Muscle layer of duodenum (tissue), 2 donors: Measurements from ENCODE around the gene TUT7.
A peak's percentile ranks its signal among the peaks of the same experiment; 100 is the strongest.
"Not testable (repeated sequence)": the region's sequence is repeated elsewhere in the genome, so short reads cannot be mapped to it uniquely, and the experiment has no call there.

ENCODE experiments used
- H3K27ac ChIP-seq: one replicate; pipeline ENCODE4 v1.7.0; 2013; ENCODE audit warnings: mild to moderate bottlenecking, low read length
- H3K27me3 ChIP-seq: one replicate; pipeline ENCODE4 v1.7.0; 2013; ENCODE audit warnings: low read depth, mild to moderate bottlenecking, control low read depth, low read length
- H3K36me3 ChIP-seq, 2 donors: one replicate each; pipeline ENCODE4 v1.7.0; 2013; ENCODE audit warnings: low read length in 2 of 2, control low read depth in 1 of 2, mild to moderate bottlenecking in 1 of 2; ENCODE audit not compliant: insufficient read depth in 2 of 2, control insufficient read depth in 1 of 2
- H3K4me1 ChIP-seq, 2 donors: one replicate each; pipeline ENCODE4 v1.7.0; 2013; ENCODE audit warnings: low read length in 2 of 2, mild to moderate bottlenecking in 2 of 2, control low read depth in 1 of 2, moderate library complexity in 1 of 2; ENCODE audit not compliant: insufficient read depth in 2 of 2, control insufficient read depth in 1 of 2
- H3K4me3 ChIP-seq, 2 donors: one replicate each; pipeline ENCODE4 v1.7.0; 2013; ENCODE audit warnings: low read length in 2 of 2, low read depth in 1 of 2, mild to moderate bottlenecking in 1 of 2
- H3K9me3 ChIP-seq, 2 donors: one replicate each; pipeline ENCODE4 v1.7.0; 2013; ENCODE audit warnings: low read length in 2 of 2, control low read depth in 1 of 2, mild to moderate bottlenecking in 1 of 2; ENCODE audit not compliant: control insufficient read depth in 1 of 2
- donor health status: healthy.

The TUT7 gene, protein sequence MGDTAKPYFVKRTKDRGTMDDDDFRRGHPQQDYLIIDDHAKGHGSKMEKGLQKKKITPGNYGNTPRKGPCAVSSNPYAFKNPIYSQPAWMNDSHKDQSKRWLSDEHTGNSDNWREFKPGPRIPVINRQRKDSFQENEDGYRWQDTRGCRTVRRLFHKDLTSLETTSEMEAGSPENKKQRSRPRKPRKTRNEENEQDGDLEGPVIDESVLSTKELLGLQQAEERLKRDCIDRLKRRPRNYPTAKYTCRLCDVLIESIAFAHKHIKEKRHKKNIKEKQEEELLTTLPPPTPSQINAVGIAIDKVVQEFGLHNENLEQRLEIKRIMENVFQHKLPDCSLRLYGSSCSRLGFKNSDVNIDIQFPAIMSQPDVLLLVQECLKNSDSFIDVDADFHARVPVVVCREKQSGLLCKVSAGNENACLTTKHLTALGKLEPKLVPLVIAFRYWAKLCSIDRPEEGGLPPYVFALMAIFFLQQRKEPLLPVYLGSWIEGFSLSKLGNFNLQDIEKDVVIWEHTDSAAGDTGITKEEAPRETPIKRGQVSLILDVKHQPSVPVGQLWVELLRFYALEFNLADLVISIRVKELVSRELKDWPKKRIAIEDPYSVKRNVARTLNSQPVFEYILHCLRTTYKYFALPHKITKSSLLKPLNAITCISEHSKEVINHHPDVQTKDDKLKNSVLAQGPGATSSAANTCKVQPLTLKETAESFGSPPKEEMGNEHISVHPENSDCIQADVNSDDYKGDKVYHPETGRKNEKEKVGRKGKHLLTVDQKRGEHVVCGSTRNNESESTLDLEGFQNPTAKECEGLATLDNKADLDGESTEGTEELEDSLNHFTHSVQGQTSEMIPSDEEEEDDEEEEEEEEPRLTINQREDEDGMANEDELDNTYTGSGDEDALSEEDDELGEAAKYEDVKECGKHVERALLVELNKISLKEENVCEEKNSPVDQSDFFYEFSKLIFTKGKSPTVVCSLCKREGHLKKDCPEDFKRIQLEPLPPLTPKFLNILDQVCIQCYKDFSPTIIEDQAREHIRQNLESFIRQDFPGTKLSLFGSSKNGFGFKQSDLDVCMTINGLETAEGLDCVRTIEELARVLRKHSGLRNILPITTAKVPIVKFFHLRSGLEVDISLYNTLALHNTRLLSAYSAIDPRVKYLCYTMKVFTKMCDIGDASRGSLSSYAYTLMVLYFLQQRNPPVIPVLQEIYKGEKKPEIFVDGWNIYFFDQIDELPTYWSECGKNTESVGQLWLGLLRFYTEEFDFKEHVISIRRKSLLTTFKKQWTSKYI (N-terminal part only)

DNA sequence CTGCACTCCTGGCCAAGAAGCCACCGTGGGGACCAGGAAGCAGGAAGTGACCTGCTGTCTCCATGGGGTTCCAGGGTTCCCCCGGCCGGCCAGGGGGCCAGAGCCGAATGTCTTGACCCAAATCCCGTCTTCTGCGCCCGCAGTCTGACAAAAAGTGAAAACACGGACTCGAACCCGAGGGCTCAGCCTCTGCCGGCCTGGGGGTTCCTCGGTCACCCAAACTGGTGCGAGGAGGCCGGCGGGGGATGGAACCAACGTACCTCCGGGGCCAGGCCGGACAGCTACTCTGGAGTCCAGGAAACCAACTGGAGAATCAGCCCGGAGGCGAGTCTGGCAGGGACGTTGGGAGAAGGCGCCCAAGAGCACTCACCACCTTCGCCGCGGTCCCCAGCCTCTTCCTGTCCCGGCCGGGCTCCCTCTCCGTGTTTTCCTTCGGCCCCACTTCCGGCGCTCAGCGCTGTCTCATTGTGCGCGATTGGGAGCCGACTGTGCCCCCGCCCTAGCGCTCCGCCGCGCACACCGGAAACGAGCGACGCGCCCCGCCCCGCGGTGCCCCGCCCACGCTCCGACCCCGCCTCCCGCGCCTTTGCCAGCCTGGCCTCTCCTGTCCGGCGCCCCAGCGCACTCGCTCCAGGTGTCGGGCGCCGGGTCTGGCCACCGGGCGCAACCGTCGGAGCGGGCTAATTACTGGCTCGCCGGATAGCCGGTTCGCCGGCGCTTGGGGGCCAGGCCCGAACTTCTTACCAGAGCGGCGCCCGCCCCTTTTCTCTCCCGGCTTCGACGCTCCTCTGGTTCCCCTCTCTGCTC is at the start of gene TUT7:
TUT7 (minus strand) TSS at position 400 of the 807 bp plus-strand sequence. CDS start 1,211 bp downstream, outside the sequence.
- Histone ChIP-seq H3K4me1 (peaks cover 8 to 41% of the 10 kb centered on the region in 2 donors), H3K4me3 (peak within 1 kb of the TSS; percentile 68 to 78)

DNA sequence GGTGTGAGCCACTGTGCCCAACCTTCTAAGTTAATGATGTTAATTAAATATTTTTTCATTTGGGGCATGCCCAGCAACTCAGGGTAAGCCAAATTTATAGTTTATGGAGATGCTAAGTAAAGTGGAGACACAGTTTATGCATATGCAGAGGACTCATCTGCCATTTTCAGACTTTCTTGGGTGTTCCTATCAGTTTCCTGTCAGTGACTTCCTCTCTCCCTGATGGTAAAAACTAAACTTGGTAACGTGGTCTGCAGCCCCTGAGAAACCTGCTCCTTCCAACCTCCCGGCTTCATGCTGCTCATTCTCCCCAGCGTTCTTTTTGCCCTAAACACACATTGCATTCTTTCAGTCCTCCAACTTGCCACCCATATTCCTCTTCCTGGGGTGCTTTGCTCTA is 48.4 kb upstream of the TUT7 start:
- no peak overlapping the region for H3K27ac ChIP-seq
- no peaks in the 10 kb centered on the region for H3K27me3 ChIP-seq
- peaks cover 9 to 10% of the 10 kb centered on the region in 2 donors for H3K4me1 ChIP-seq
- no peaks in the 10 kb centered on the region for H3K36me3 ChIP-seq
- no peak overlapping the region for H3K4me3 ChIP-seq
- H3K9me3 ChIP-seq, result no peaks in the 10 kb centered on the region

More for the DNA sequence above, at the start of gene TUT7:
- peak within 1 kb of the TSS; percentile 88 for H3K27ac ChIP-seq
- no peaks in the 10 kb centered on the region for H3K9me3 ChIP-seq
- H3K27me3 ChIP-seq, result no peaks in the 10 kb centered on the region
- peaks cover 0 to 5% of the 10 kb centered on the region in 2 donors for H3K36me3 ChIP-seq

DNA sequence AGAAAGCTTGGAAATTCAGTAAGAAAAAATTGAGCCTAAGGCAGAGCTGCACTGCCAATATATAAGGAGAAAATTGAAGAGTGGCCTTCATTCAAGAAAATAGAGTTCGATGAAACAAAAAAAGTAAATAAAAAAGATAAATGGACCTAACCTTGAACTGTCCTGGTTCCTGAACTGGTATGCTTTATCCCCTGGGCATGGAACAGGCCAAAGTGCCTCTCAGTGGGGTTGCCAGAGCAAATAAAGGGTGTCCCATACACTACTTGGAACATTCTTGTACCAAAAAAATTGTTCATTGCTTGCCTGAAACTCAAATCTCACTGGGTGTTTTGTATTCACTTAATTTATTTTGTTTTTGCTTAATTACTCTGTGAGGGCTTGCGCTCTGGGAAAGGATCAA is 42.2 kb upstream of the TUT7 start:
- H3K4me3 ChIP-seq, result no peak overlapping the region
- no peak overlapping the region for H3K27ac ChIP-seq
- no peaks in the 10 kb centered on the region for H3K27me3 ChIP-seq
- H3K9me3 ChIP-seq, result no peaks in the 10 kb centered on the region
- no peaks in the 10 kb centered on the region for H3K4me1 ChIP-seq
- no peaks in the 10 kb centered on the region for H3K36me3 ChIP-seq

DNA sequence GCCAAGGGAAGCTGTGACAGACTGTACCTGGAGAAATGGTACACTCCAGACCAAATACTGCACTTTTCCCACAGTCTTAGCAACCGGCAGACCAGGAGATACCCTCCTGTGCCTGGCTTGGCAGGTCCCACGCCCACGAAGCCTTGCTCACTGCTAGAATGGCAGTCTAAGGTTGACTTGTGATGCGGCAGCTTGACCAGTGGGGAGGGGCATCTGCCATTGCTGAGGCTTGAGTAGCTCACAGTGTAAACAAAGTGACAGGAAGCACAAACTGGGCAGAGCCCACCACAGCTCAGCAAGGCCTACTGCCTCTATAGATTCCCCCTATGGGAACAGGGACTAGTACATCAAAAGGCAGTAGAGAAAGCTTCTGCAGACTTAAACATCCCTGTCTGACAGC is 36.0 kb upstream of the TUT7 start:
- not testable (repeated sequence) for H3K27ac ChIP-seq, H3K36me3 ChIP-seq, H3K9me3 ChIP-seq, H3K27me3 ChIP-seq, H3K4me1 ChIP-seq, H3K4me3 ChIP-seq

DNA sequence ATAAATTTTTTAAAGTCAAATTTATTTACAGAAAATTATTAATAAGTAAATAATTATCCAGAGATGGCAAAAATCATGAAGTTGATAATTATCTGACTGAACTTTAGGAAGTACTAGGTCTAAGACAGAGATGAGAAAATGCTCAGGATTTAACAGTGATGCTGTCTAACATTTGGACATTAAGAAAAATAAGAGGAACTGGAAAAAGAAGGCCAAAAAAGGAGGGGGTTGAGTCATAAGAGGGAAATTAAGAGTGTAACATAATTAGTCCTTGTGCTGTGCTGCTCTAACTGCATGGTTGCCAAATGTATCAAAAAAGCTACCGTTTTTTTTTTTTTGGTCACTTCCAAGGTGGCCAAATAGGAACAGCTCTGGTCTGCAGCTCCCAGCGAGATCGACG is 35.4 kb upstream of the TUT7 start:
- no peaks in the 10 kb centered on the region for H3K27me3 ChIP-seq
- peaks cover 0 to 2% of the 10 kb centered on the region in 2 donors for H3K9me3 ChIP-seq
- no peak overlapping the region for H3K27ac ChIP-seq
- H3K4me3 ChIP-seq, result no peak overlapping the region
- no peaks in the 10 kb centered on the region for H3K36me3 ChIP-seq
- no peaks in the 10 kb centered on the region for H3K4me1 ChIP-seq

DNA sequence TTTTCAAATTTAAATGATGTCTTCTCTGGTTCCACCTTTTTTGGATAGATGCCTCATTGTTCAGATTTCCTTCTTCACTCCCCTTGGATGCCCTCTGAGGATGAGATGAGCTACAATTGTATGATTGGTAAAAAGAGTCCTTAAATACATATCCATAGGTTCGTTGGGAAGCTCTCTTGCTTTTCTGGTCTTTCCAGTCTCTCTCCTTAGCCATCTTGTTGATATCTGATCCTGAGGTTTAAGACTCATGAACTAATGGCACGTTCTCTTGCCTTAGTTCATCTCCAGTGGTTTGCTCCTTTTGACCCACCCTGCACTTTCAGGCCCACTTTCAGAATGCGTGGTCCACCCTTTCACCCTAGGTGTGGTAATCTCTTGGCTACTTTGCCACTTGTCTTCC is 33.2 kb upstream of the TUT7 start:
- Histone ChIP-seq H3K27me3 (no peaks in the 10 kb centered on the region), H3K9me3 (peaks cover 0 to 9% of the 10 kb centered on the region in 2 donors), H3K36me3 (no peaks in the 10 kb centered on the region), H3K4me3 (no peak overlapping the region), H3K27ac (no peak overlapping the region), H3K4me1 (no peaks in the 10 kb centered on the region)

DNA sequence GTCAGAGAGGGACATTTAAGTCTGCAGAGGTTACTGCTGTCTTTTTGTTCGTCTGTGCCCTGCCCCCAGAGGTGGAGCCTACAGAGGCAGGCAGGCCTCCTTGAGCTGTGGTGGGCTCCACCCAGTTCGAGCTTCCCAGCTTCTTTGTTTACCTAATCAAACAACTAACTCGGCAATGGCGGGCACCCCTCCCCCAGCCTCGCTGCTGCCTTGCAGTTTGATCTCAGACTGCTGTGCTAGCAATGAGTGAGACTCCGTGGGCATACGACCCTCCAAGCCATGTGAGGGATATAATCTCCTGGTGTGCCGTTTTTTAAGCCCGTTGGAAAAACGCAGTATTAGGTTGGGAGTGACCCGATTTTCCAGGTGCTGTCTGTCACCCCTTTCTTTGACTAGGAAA is 28.8 kb upstream of the TUT7 start:
- H3K9me3 ChIP-seq, H3K27ac ChIP-seq, H3K4me3 ChIP-seq, H3K4me1 ChIP-seq, H3K36me3 ChIP-seq, H3K27me3 ChIP-seq: not testable (repeated sequence)

DNA sequence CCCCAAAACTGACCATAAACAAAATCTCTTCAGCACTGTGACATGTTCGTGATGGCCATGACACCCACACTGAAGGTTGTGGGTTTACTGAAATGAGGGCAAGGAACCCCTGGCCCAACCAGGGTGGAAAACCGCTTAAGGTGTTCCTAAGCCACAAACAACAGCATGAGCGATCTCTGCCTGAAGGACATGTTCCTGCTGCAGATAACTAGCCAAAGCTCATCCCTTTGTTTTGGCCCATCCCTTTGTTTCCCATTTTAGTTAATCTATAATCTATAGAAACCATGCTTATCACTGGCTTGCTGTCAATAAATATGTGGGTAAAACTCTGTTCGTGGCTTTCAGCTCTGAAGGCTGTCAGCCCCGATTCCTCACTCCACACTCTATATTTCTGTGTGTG is 21.8 kb upstream of the TUT7 start:
- H3K36me3 ChIP-seq, result no peaks in the 10 kb centered on the region
- no peaks in the 10 kb centered on the region for H3K27me3 ChIP-seq
- no peak overlapping the region for H3K27ac ChIP-seq
- H3K9me3 ChIP-seq, result peaks cover 0 to 8% of the 10 kb centered on the region in 2 donors
- H3K4me3 ChIP-seq, result no peak overlapping the region
- H3K4me1 ChIP-seq, result no peaks in the 10 kb centered on the region

DNA sequence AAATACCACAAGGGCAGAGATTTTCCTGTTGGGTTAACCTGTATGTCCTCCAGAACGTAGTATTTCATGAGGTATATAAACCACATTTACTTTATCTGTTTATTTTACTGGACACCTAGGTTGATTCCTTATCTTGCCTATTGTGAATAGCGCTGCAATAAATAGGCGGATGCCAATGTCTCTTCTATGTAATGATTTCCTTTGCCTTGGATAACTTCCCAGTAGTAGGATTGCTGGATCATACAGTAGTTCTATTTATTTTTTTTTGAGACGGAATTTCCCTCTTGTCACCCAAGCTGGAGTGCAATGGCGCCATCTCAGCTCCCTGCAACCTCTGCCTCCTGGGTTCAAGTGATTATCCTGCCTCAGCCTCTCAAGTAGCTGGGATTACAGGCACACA is 15.6 kb upstream of the TUT7 start:
- Histone ChIP-seq H3K36me3 (no peaks in the 10 kb centered on the region), H3K27me3 (no peaks in the 10 kb centered on the region), H3K27ac (no peak overlapping the region), H3K4me1 (no peaks in the 10 kb centered on the region), H3K4me3 (no peak overlapping the region), H3K9me3 (peaks cover 6 to 21% of the 10 kb centered on the region in 2 donors)

DNA sequence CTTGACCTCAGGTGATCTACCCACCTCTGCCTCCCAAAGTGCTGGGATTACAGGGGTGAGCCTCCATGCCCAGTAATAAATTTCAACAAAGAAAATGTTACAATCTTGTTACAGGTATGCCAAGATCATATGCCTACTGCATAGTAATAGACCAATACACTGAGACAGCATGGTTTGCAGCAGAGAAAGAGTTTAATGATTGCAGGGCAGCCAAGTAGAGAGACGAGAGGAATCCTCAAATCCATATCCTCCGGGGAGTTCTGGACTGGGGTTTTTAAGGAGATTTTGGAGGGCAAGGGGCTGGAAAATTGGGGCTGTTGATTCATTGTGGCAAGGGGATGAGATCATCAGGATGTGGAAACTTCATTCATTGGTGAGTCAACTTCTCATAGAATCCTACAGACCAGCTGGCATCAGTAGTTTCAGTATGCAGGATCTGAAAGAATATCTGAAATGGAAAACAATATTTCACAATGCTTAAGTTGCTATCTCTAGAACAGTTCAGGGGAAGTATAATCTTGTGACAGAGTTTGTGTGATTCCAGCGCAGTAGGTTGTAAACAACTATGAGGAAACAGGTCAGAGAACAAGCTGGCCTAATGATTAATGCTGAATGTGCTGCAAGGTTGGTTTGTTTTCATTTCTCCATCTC is 14.8 kb upstream of the TUT7 start:
- Histone ChIP-seq H3K4me3 (peak overlapping the region in 1 of 2 donors; percentile 14), H3K27me3 (no peaks in the 10 kb centered on the region), H3K4me1 (no peaks in the 10 kb centered on the region), H3K27ac (no peak overlapping the region), H3K36me3 (no peaks in the 10 kb centered on the region), H3K9me3 (peaks cover 6 to 21% of the 10 kb centered on the region in 2 donors)
